Measurements from ENCODE around the gene SNAPC4.

DNA sequence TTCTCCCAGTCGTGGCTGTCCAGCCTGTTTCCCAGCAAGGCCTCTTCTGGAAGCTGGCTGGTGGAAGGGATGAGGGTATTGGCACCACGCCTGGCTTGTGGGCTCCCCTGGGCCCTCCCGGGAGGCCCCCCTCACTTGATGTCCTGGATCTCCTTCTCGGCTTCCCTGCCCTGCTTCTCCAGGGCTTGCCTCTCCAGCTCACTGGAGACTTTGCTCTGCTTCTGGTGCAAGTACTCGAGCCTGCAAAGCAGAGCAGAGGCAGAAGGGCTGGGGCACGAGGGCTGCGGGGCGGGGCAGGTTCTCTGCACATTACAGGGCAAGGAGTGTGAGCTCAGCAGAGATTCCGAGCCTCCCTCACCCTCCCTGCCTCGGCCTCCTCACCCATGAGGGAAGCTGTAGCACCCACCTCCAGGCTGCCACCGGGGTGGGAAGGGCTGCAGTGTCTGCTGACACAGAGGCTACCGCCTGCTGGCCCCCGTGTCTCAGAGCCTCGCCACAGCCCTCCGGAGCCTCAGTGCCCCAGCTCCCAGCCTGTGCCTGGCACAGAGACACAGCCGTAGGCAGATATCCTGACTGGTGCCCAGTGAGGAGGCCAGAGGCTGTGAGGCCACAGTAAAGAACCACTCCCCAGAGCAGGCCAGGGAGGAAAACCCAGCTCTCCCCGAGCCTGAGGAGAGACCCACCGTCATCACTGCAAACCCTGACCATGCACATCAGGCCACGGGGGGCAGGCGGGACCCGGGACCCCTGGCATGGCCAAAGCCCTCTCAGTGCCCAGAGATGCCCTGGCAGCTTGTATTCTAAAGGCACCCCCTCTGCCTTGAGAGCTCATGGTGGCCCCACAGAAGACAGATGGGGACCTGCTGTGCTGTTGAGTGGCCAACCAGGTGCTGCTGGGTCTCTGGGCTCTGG is 7.2 kb downstream of the SNAPC4 start:
- TF ChIP-seq, protein P1, sequence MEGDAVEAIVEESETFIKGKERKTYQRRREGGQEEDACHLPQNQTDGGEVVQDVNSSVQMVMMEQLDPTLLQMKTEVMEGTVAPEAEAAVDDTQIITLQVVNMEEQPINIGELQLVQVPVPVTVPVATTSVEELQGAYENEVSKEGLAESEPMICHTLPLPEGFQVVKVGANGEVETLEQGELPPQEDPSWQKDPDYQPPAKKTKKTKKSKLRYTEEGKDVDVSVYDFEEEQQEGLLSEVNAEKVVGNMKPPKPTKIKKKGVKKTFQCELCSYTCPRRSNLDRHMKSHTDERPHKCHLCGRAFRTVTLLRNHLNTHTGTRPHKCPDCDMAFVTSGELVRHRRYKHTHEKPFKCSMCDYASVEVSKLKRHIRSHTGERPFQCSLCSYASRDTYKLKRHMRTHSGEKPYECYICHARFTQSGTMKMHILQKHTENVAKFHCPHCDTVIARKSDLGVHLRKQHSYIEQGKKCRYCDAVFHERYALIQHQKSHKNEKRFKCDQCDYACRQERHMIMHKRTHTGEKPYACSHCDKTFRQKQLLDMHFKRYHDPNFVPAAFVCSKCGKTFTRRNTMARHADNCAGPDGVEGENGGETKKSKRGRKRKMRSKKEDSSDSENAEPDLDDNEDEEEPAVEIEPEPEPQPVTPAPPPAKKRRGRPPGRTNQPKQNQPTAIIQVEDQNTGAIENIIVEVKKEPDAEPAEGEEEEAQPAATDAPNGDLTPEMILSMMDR (IDR thresholded peaks at IDR 0.05): no peak
- TF ChIP-seq POLR2A (IDR thresholded peaks at IDR 0.05): no peak

Measured in ovary (tissue), 3 donors.